ENCODE results near the gene EFNA4.

DNA sequence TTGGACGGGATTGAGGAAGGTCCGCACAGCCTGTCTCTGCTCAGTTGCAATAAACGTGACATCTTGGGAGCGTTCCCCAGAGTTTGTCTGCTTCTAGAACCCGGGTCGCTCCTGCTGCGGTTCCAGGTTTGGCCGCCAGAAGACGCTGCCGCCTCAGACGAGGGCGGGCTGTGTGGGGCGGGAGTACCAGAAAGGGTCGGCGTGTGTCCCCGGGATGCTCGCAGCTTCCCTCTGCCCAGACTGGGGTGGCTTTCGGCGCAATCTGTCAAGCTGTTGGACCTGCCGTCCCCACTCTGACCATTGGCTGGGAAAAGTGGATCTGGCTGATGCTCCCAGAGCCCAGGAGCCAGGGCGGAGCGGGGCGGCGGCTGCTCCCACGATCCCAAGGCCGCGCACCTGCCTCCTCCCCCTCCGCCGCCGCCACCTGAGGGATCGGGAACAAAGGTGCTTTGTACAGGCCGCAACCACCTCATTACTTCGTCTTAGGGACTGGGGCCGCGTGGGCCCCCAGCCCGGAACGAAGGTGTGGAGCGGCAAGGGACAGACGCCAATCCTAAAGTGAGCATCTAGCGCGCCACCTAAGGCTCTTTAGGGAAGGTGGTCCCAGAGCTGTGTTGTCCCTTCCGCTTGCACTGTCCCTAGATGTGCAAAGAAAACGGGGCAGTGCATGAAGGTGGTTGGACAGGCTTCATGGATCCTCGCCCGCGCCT, 683 bp upstream of the EFNA4 start:
- TF ChIP-seq POLR2A (IDR thresholded peaks at IDR 0.05), result no peak
- TF ChIP-seq, protein P1, sequence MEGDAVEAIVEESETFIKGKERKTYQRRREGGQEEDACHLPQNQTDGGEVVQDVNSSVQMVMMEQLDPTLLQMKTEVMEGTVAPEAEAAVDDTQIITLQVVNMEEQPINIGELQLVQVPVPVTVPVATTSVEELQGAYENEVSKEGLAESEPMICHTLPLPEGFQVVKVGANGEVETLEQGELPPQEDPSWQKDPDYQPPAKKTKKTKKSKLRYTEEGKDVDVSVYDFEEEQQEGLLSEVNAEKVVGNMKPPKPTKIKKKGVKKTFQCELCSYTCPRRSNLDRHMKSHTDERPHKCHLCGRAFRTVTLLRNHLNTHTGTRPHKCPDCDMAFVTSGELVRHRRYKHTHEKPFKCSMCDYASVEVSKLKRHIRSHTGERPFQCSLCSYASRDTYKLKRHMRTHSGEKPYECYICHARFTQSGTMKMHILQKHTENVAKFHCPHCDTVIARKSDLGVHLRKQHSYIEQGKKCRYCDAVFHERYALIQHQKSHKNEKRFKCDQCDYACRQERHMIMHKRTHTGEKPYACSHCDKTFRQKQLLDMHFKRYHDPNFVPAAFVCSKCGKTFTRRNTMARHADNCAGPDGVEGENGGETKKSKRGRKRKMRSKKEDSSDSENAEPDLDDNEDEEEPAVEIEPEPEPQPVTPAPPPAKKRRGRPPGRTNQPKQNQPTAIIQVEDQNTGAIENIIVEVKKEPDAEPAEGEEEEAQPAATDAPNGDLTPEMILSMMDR (IDR thresholded peaks at IDR 0.05 in 4 of 5, conservative IDR thresholded peaks at IDR 0.05 in 1 of 5), result peak; percentile 44 to 61 (median 56)
